Retinal pigment epithelial cell (primary cell): Measurements from ENCODE around the gene WFDC1.

Experiments used
- DNase-seq: peaks from one replicate; pipeline ENCODE4 v3.0.0-alpha.2; 2010; ENCODE audit warnings: low read depth
- H3K4me3 ChIP-seq: 2 replicates; pipeline ENCODE4 v1.5.1; 2011; ENCODE audit warnings: mild to moderate bottlenecking, low read length, control low read depth, moderate library complexity
- CTCF ChIP-seq: conservative IDR thresholded peaks from 2 replicates; pipeline ENCODE4 v1.5.1; 2011; ENCODE audit warnings: low read depth, low read length, control low read depth, inconsistent platforms

The WFDC1 gene

GRCh38 chr16:84262031-84262430, 32.6 kb upstream of the WFDC1 start:
- no peak for DNase-seq
- H3K4me3 ChIP-seq = no peak overlapping the region
- TF ChIP-seq CTCF = no peak

GRCh38 chr16:84262939-84263338, 31.7 kb upstream of the WFDC1 start:
- H3K4me3 ChIP-seq = no peak overlapping the region
- no peak for TF ChIP-seq CTCF
- DNase-seq = no peak

GRCh38 chr16:84266451-84266850, 28.2 kb upstream of the WFDC1 start:
- no peak overlapping the region for H3K4me3 ChIP-seq
- peak; percentile 30 for DNase-seq
- TF ChIP-seq CTCF = no peak

GRCh38 chr16:84267380-84267779, 27.3 kb upstream of the WFDC1 start:
- no peak overlapping the region for H3K4me3 ChIP-seq
- TF ChIP-seq CTCF = no peak
- DNase-seq = no peak

GRCh38 chr16:84268291-84269040, 26.2 kb upstream of the WFDC1 start:
- no peak overlapping the region for H3K4me3 ChIP-seq
- no peak for TF ChIP-seq CTCF
- no peak for DNase-seq

- no peak for DNase-seq
- TF ChIP-seq CTCF = no peak
- no peak overlapping the region for H3K4me3 ChIP-seq
Measured at GRCh38 chr16:84270071-84270470, 24.6 kb upstream of the WFDC1 start.

GRCh38 chr16:84270531-84270930, 24.1 kb upstream of the WFDC1 start:
- H3K4me3 ChIP-seq = no peak overlapping the region
- no peak for TF ChIP-seq CTCF
- DNase-seq = no peak
